Measurements from ENCODE around the gene CIAO1. TPM values are rescaled to one million over a fixed set of nuclear protein-coding genes. Genes with fewer than 3 reads are reported as not detected.
"Not testable (repeated sequence)": the region's sequence is repeated elsewhere in the genome, so short reads cannot be mapped to it uniquely, and the experiment has no call there.

CIAO1 gene
- polyA plus RNA-seq, 2 donors: 25.3 to 38.7 TPM

DNA sequence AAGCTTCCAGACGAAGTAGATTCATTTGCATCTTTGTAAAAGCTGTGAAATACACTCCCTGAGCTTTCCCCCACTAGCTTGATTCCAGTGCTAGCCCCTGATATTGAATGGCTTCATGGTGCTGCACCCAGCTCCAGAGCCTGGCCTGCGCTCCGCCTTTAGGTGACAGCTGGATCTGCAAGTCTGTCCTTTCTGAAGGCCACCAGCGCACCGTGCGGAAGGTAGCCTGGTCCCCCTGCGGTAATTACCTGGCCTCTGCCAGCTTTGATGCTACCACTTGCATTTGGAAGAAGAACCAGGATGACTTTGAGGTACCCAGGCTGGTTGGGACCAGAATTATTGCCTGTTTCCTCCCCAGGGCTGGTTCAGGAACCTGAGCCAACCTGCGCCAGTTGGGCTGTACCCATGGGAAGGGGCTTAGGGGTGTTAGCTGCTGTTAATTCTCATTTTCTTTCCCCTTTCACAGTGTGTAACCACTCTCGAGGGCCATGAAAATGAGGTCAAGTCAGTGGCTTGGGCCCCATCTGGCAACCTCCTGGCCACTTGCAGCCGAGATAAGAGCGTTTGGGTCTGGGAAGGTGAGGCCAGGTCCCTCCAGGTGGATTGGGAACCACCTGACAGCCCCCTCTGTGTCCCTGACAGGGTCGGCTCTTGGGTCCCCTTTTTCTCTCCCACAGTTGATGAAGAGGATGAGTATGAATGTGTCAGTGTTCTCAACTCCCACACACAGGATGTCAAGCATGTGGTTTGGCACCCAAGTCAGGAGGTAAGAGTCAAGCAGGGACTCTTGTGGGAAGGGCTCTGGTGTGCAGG lies 1.3 kb downstream of the CIAO1 start:
- no peak overlapping the region for H3K27ac ChIP-seq (ENCODE audit: low read depth in 2 of 2, low read length in 1 of 2)
- no peaks in the 10 kb centered on the region for H3K9me3 ChIP-seq (ENCODE audit: control insufficient read depth in 2 of 2, insufficient read depth in 1 of 2, low read depth in 1 of 2, low read length in 1 of 2)
- 63 to 71% methylated on average over 12 of the region's 12 CpGs for WGBS, 2 donors
- H3K4me3 ChIP-seq (ENCODE audit: low read depth in 1 of 2, low read length in 2 of 2): peak overlapping the region in 1 of 2 donors; percentile 62
- H3K4me1 ChIP-seq (ENCODE audit: control insufficient read depth in 2 of 2, insufficient read depth in 2 of 2, low read length in 1 of 2): peaks cover 6 to 12% of the 10 kb centered on the region in 2 donors
- H3K36me3 ChIP-seq (ENCODE audit: control insufficient read depth in 2 of 2, insufficient read depth in 2 of 2, low read length in 1 of 2): peaks cover 11 to 25% of the 10 kb centered on the region in 2 donors
- H3K27me3 ChIP-seq (ENCODE audit: control insufficient read depth in 1 of 2, insufficient read depth in 2 of 2, low read length in 2 of 2): no peaks in the 10 kb centered on the region

DNA sequence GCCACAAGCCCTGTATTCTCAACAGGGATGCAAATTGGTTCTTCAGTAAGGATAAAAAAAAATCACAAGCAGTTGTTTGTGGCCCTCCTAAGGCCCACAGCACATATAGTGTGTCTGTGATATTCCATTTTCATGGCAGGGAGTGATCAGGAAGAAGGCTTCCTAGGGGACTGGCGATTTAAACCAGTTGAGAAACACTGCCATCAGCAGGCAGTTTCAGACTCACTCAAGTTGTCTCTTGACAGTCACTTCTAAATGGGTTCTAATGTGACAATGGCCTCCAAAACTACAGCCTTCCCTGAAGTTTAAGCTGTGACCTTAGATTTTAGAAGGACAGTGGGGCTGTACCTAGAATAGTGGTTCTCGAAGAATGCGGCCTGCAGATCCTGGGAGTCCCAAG lies 6.0 kb downstream of the CIAO1 start:
- peaks cover 22 to 32% of the 10 kb centered on the region in 2 donors for H3K36me3 ChIP-seq (ENCODE audit: control insufficient read depth in 2 of 2, insufficient read depth in 2 of 2, low read length in 1 of 2)
- H3K4me3 ChIP-seq (ENCODE audit: low read depth in 1 of 2, low read length in 2 of 2): no peak overlapping the region
- no peak overlapping the region for H3K27ac ChIP-seq (ENCODE audit: low read depth in 2 of 2, low read length in 1 of 2)
- H3K9me3 ChIP-seq (ENCODE audit: control insufficient read depth in 2 of 2, insufficient read depth in 1 of 2, low read depth in 1 of 2, low read length in 1 of 2): no peaks in the 10 kb centered on the region
- H3K27me3 ChIP-seq (ENCODE audit: control insufficient read depth in 1 of 2, insufficient read depth in 2 of 2, low read length in 2 of 2): no peaks in the 10 kb centered on the region
- WGBS, 2 donors: 88 to 92% methylated on average over 3 of the region's 3 CpGs
- H3K4me1 ChIP-seq (ENCODE audit: control insufficient read depth in 2 of 2, insufficient read depth in 2 of 2, low read length in 1 of 2): peaks cover 3 to 8% of the 10 kb centered on the region in 2 donors

- H3K36me3 ChIP-seq (ENCODE audit: control insufficient read depth in 2 of 2, insufficient read depth in 2 of 2, low read length in 1 of 2): peaks cover 31 to 46% of the 10 kb centered on the region in 2 donors
- no peaks in the 10 kb centered on the region for H3K9me3 ChIP-seq (ENCODE audit: control insufficient read depth in 2 of 2, insufficient read depth in 1 of 2, low read depth in 1 of 2, low read length in 1 of 2)
- H3K27ac ChIP-seq (ENCODE audit: low read depth in 2 of 2, low read length in 1 of 2): no peak overlapping the region
- H3K27me3 ChIP-seq (ENCODE audit: control insufficient read depth in 1 of 2, insufficient read depth in 2 of 2, low read length in 2 of 2): no peaks in the 10 kb centered on the region
- peaks cover 0 to 3% of the 10 kb centered on the region in 2 donors for H3K4me1 ChIP-seq (ENCODE audit: control insufficient read depth in 2 of 2, insufficient read depth in 2 of 2, low read length in 1 of 2)
- 64 to 71% methylated on average over 3 of the region's 3 CpGs for WGBS, 2 donors
- H3K4me3 ChIP-seq (ENCODE audit: low read depth in 1 of 2, low read length in 2 of 2): no peak overlapping the region
Measured at GRCh38 chr2:96273763-96274162, 7.7 kb downstream of the CIAO1 start.

DNA sequence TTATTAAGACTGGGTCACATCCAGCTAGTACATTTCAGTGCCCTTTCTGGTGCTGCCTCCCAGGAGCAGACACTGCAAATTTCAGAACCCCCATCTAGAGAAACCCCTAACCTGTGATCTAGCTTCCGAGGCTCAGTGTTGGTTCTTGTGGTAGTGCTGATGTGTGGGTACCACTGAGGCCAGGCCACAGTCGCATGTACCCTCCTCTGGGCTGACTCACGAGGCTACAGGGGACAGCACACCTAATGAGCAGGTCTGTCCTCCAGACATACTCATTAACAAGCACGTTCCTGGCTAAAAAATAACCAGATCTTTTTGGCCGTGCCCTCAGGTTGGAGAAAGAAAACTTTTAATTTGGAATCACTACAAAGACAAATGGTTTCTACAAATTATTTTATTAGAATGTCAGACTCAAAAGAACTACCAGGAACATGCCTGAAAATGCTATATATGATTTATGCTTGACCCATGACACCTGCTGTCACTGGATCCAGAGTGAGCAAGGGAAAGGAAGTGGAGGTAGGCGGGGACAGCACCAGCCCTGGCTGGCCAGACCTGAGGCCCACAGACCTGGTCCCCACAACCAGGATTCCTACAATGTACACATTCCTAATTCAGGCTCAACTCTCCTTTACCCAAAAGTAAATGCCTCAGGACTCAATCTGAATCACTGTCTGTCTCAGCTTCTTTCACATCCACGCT lies 8.5 kb downstream of the CIAO1 start:
- peaks cover 0 to 3% of the 10 kb centered on the region in 2 donors for H3K4me1 ChIP-seq (ENCODE audit: control insufficient read depth in 2 of 2, insufficient read depth in 2 of 2, low read length in 1 of 2)
- WGBS, 2 donors: 73 to 76% methylated on average over 7 of the region's 7 CpGs

GRCh38 chr2:96276787-96277499 lies 10.9 kb downstream of the CIAO1 start:
- no peak overlapping the region for H3K4me3 ChIP-seq (ENCODE audit: low read depth in 1 of 2, low read length in 2 of 2)
- no peak overlapping the region for H3K27ac ChIP-seq (ENCODE audit: low read depth in 2 of 2, low read length in 1 of 2)
- no peaks in the 10 kb centered on the region for H3K27me3 ChIP-seq (ENCODE audit: control insufficient read depth in 1 of 2, insufficient read depth in 2 of 2, low read length in 2 of 2)
- peaks cover 41 to 55% of the 10 kb centered on the region in 2 donors for H3K36me3 ChIP-seq (ENCODE audit: control insufficient read depth in 2 of 2, insufficient read depth in 2 of 2, low read length in 1 of 2)
- peaks cover 0 to 3% of the 10 kb centered on the region in 2 donors for H3K4me1 ChIP-seq (ENCODE audit: control insufficient read depth in 2 of 2, insufficient read depth in 2 of 2, low read length in 1 of 2)
- WGBS, 2 donors: 94% methylated on average over 21 of the region's 21 CpGs
- H3K9me3 ChIP-seq (ENCODE audit: control insufficient read depth in 2 of 2, insufficient read depth in 1 of 2, low read depth in 1 of 2, low read length in 1 of 2): no peaks in the 10 kb centered on the region

More for the DNA sequence above, 8.5 kb downstream of the CIAO1 start:
- H3K36me3 ChIP-seq (ENCODE audit: control insufficient read depth in 2 of 2, insufficient read depth in 2 of 2, low read length in 1 of 2): peaks cover 35 to 47% of the 10 kb centered on the region in 2 donors
- H3K27ac ChIP-seq (ENCODE audit: low read depth in 2 of 2, low read length in 1 of 2): no peak overlapping the region
- no peaks in the 10 kb centered on the region for H3K9me3 ChIP-seq (ENCODE audit: control insufficient read depth in 2 of 2, insufficient read depth in 1 of 2, low read depth in 1 of 2, low read length in 1 of 2)
- no peak overlapping the region for H3K4me3 ChIP-seq (ENCODE audit: low read depth in 1 of 2, low read length in 2 of 2)
- H3K27me3 ChIP-seq (ENCODE audit: control insufficient read depth in 1 of 2, insufficient read depth in 2 of 2, low read length in 2 of 2): no peaks in the 10 kb centered on the region

GRCh38 chr2:96287273-96287856 lies 21.3 kb downstream of the CIAO1 start:
- Histone ChIP-seq H3K4me3 (ENCODE audit: low read depth in 1 of 2, low read length in 2 of 2) (no peak overlapping the region), H3K9me3 (ENCODE audit: control insufficient read depth in 2 of 2, insufficient read depth in 1 of 2, low read depth in 1 of 2, low read length in 1 of 2) (no peaks in the 10 kb centered on the region), H3K36me3 (ENCODE audit: control insufficient read depth in 2 of 2, insufficient read depth in 2 of 2, low read length in 1 of 2) (peaks cover 78 to 84% of the 10 kb centered on the region in 2 donors), H3K27ac (ENCODE audit: low read depth in 2 of 2, low read length in 1 of 2) (no peak overlapping the region), H3K4me1 (ENCODE audit: control insufficient read depth in 2 of 2, insufficient read depth in 2 of 2, low read length in 1 of 2) (no peaks in the 10 kb centered on the region), H3K27me3 (ENCODE audit: control insufficient read depth in 1 of 2, insufficient read depth in 2 of 2, low read length in 2 of 2) (no peaks in the 10 kb centered on the region)
- WGBS, 2 donors: 81 to 83% methylated on average over 6 of the region's 6 CpGs

DNA sequence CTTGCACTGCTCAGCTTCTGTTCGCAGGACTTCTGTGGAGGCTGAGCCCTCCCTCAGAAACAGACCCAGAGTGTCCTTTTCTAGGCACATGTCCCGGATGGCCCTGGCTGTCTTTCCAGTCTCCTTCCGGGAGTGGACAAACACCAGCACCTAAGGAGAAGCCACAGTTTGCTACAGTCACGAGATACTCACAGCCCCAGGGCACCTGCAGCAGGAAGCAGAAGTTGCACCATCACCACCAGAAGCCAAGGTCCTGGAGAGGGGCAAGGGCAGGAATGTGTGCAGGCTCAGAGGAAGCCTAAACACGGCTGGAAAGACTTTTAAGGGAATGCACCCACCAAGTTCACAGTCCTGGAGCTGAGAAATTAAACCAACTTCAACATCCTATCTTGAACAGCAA lies 25.7 kb downstream of the CIAO1 start:
- Histone ChIP-seq H3K27ac (ENCODE audit: low read depth in 2 of 2, low read length in 1 of 2) (no peak overlapping the region), H3K4me3 (ENCODE audit: low read depth in 1 of 2, low read length in 2 of 2) (no peak overlapping the region), H3K27me3 (ENCODE audit: control insufficient read depth in 1 of 2, insufficient read depth in 2 of 2, low read length in 2 of 2) (no peaks in the 10 kb centered on the region), H3K36me3 (ENCODE audit: control insufficient read depth in 2 of 2, insufficient read depth in 2 of 2, low read length in 1 of 2) (peaks cover 59 to 63% of the 10 kb centered on the region in 2 donors), H3K9me3 (ENCODE audit: control insufficient read depth in 2 of 2, insufficient read depth in 1 of 2, low read depth in 1 of 2, low read length in 1 of 2) (no peaks in the 10 kb centered on the region), H3K4me1 (ENCODE audit: control insufficient read depth in 2 of 2, insufficient read depth in 2 of 2, low read length in 1 of 2) (no peaks in the 10 kb centered on the region)
- 88 to 90% methylated on average over 5 of the region's 5 CpGs for WGBS, 2 donors

DNA sequence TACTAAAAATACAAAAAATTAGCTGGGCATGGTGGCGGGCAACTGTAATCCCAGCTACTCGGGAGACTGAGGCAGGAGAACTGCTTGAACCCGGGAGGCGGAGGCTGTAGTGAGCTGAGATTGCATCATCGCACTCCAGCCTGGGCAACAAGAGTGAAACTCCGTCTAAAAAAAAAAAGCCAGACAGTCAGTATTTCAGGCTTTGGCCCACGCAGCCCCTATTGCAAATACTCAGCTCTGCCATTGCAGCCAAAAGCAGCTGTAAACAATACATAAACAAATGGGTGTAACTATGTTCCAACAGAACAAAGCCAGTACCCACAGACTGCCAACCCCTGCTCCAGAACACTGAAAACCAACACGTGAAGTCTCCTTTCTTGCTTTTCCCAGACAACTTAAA lies 28.2 kb downstream of the CIAO1 start:
- WGBS, 2 donors: 91 to 93% methylated on average over 8 of the region's 8 CpGs
- H3K27me3 ChIP-seq (ENCODE audit: control insufficient read depth in 1 of 2, insufficient read depth in 2 of 2, low read length in 2 of 2); H3K4me1 ChIP-seq (ENCODE audit: control insufficient read depth in 2 of 2, insufficient read depth in 2 of 2, low read length in 1 of 2); H3K9me3 ChIP-seq (ENCODE audit: control insufficient read depth in 2 of 2, insufficient read depth in 1 of 2, low read depth in 1 of 2, low read length in 1 of 2); H3K27ac ChIP-seq (ENCODE audit: low read depth in 2 of 2, low read length in 1 of 2); H3K4me3 ChIP-seq (ENCODE audit: low read depth in 1 of 2, low read length in 2 of 2): not testable (repeated sequence)
- peaks cover 58 to 61% of the 10 kb centered on the region in 2 donors for H3K36me3 ChIP-seq (ENCODE audit: control insufficient read depth in 2 of 2, insufficient read depth in 2 of 2, low read length in 1 of 2)

GRCh38 chr2:96296925-96297324 lies 30.9 kb downstream of the CIAO1 start:
- Histone ChIP-seq H3K27me3 (ENCODE audit: control insufficient read depth in 1 of 2, insufficient read depth in 2 of 2, low read length in 2 of 2) (no peaks in the 10 kb centered on the region), H3K27ac (ENCODE audit: low read depth in 2 of 2, low read length in 1 of 2) (no peak overlapping the region), H3K4me3 (ENCODE audit: low read depth in 1 of 2, low read length in 2 of 2) (no peak overlapping the region), H3K4me1 (ENCODE audit: control insufficient read depth in 2 of 2, insufficient read depth in 2 of 2, low read length in 1 of 2) (no peaks in the 10 kb centered on the region), H3K9me3 (ENCODE audit: control insufficient read depth in 2 of 2, insufficient read depth in 1 of 2, low read depth in 1 of 2, low read length in 1 of 2) (no peaks in the 10 kb centered on the region), H3K36me3 (ENCODE audit: control insufficient read depth in 2 of 2, insufficient read depth in 2 of 2, low read length in 1 of 2) (peaks cover 44 to 50% of the 10 kb centered on the region in 2 donors)
- WGBS, 2 donors: 79 to 85% methylated on average over 5 of the region's 5 CpGs
